ENCODE measurements around the gene ARMH3.

DNA sequence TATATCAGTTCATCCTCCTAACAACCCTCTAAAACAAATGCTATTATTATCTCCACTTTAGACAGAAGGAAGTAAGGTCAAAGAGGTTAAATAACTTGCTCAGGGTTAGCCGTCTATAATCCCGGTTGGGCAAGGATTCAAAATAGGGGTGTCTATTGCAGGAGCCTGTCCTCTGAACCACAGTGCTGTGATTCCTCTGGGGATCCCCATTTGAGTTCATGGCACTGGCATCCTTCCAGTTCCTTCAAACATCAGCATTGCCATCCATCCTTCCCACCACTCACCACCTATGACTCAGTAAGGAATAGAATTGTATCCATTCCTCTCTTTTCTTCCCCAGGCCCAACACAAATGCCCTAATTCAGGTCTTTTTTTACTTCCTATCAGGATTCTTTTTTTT is 34.8 kb upstream of the ARMH3 start:
- TF ChIP-seq, protein P1, sequence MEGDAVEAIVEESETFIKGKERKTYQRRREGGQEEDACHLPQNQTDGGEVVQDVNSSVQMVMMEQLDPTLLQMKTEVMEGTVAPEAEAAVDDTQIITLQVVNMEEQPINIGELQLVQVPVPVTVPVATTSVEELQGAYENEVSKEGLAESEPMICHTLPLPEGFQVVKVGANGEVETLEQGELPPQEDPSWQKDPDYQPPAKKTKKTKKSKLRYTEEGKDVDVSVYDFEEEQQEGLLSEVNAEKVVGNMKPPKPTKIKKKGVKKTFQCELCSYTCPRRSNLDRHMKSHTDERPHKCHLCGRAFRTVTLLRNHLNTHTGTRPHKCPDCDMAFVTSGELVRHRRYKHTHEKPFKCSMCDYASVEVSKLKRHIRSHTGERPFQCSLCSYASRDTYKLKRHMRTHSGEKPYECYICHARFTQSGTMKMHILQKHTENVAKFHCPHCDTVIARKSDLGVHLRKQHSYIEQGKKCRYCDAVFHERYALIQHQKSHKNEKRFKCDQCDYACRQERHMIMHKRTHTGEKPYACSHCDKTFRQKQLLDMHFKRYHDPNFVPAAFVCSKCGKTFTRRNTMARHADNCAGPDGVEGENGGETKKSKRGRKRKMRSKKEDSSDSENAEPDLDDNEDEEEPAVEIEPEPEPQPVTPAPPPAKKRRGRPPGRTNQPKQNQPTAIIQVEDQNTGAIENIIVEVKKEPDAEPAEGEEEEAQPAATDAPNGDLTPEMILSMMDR (conservative IDR thresholded peaks at IDR 0.05; ENCODE audit: low read depth, low read length) = no peak
- TF ChIP-seq EZH2 (IDR thresholded peaks at IDR 0.05; ENCODE audit: low read length, unreplicated experiment) (no peak), EZH2phosphoT487 (IDR thresholded peaks at IDR 0.05; ENCODE audit: borderline replicate concordance, low read length) (no peak)

All from PC-3 (cell line).